ENCODE data around the gene SLC9A8. TPM values are rescaled to one million over a fixed set of nuclear protein-coding genes. Genes with fewer than 3 reads are reported as not detected.

Gene SLC9A8
- total RNA-seq (2022; extraction: Qiagen RNA extraction; ENCODE audit: low read depth) = 7.3 to 9.3 TPM (median 8.3 TPM) in 5 replicates

GRCh38 chr20:49812507-49813304 lies at the start of gene SLC9A8:
Gene SLC9A8, plus strand, starts transcription at chr20:49812828. Its CDS starts 95 bp downstream, at chr20:49812923.

GRCh38 chr20:49915380-49916145 lies 102.9 kb downstream of the SLC9A8 start, which contains the start of gene SPATA2:
Gene SPATA2, minus strand, starts transcription at chr20:49915529. Its CDS starts 7,039 bp downstream, at chr20:49908490.

GRCh38 chr20:49936153-49937026 lies 123.8 kb downstream of the SLC9A8 start, which contains the start of gene RNF114:
Gene RNF114, plus strand, starts transcription at chr20:49936397. Its CDS starts 16 bp downstream, at chr20:49936413.

Other genes with a start within 250 kb of the SLC9A8 start
- gene PTGIS, start 244.7 kb upstream of the SLC9A8 start, total RNA-seq (2022; extraction: Qiagen RNA extraction; ENCODE audit: low read depth) = 0.02 TPM in 2 of 5 replicates, not detected in the others
- 44.7 to 57.9 TPM (median 55.1 TPM) in 5 replicates for gene B4GALT5, start 99.0 kb upstream of the SLC9A8 start, total RNA-seq (2022; extraction: Qiagen RNA extraction; ENCODE audit: low read depth)
- 8.0 to 9.6 TPM (median 8.3 TPM) in 5 replicates for gene SPATA2, start 102.7 kb downstream of the SLC9A8 start, total RNA-seq (2022; extraction: Qiagen RNA extraction; ENCODE audit: low read depth)
- 69.9 to 79.6 TPM (median 71.0 TPM) in 5 replicates for gene RNF114, start 123.6 kb downstream of the SLC9A8 start, total RNA-seq (2022; extraction: Qiagen RNA extraction; ENCODE audit: low read depth)
- gene SNAI1, start 170.2 kb downstream of the SLC9A8 start, total RNA-seq (2022; extraction: Qiagen RNA extraction; ENCODE audit: low read depth) = 11.6 to 21.6 TPM (median 19.3 TPM) in 5 replicates

Measured in A549 treated with CpdA at 1 μM for 4 hours (cell line).